ENCODE results near the gene WDR93.

WDR93 gene

DNA sequence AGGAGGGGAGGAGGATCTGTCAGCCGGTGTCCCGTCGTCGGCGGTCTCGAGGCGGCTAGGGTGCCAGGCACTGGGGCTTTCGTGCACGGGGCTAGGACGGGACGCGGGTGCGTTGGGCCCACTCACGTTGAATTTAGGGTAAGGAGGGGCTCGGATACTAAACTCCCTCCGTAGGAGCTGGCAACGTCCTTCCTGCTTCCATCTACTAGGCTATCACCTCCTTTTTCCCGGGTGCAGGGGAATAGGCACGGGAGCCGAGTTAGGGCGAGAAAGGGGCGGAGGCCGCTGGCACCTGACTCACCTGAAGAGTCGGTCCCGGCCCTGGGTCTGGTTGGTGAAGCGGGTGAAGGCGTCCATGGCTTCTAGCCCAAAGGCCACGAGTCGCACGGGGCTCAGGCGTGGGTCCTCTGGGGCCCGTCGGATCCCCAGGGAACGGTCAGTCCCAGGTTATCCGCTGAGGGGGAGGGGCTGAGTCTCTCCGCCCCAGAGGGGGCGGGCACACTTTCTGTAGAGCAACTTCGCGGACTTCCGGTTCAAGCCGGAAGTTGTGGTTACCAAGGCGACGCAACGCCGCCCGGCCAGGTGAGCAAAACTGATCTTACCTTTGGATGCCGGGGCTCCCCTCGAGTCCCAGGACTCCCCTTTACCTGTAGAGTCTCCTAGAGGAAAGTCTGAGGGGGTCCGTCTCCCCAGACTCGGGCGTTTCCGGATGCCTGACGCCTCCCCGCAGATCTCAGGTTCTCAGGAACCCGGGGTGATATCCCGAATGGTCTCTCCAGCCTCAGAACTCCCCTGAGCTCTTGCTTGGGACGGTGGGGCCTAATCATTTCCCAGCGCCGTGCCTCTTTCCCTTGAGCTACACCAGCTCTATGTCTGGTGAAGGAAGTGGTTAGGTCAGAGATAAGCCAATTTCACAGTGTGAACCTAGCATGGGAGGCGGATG, at the start of gene WDR93, which contains the start of gene PEX11A:
Gene WDR93 (plus strand): TSS at position 536 of the 943 bp plus-strand sequence. CDS start 10,936 bp downstream, outside the sequence.
Gene PEX11A (minus strand): TSS at position 479 of the 943 bp plus-strand sequence. CDS start 122 bp downstream, at position 357.
- H3K4me3 ChIP-seq (ENCODE audit: low read length) = peak within 1 kb of the TSS; percentile 84
- peaks cover 46% of the 10 kb centered on the region for H3K4me1 ChIP-seq (ENCODE audit: control insufficient read depth, insufficient read depth, low read length)
- H3K9me3 ChIP-seq (ENCODE audit: control insufficient read depth, low read length) = no peaks in the 10 kb centered on the region
- peaks cover 2% of the 10 kb centered on the region for H3K36me3 ChIP-seq (ENCODE audit: control insufficient read depth, insufficient read depth, low read length, severe bottlenecking)
- H3K9ac ChIP-seq (ENCODE audit: low read length) = peak within 1 kb of the TSS; percentile 88
- no peaks in the 10 kb centered on the region for H3K27me3 ChIP-seq (replicated peaks; ENCODE audit: control insufficient read depth, insufficient read depth, low read length)
- DNase-seq (ENCODE audit: low read depth) = peak; percentile 78

DNA sequence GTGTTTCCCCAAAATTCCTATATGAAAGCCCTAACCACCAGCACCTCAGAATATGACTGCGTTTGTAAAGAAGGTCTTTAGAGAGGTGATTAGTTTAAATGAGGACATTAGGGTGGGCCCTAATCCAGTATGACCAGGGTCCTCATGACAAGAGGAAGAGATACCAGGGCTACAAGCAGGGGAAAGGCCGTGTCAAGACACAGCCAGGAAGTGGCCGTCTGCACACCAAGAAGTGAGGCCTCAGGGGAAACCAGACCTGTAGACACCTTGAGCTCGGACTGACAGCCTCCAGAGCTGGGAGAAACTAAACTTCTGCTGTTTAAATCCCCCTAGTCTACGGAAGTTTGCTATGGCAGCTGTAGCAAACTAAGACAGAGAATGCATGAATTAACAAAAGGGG, 49.6 kb upstream of the WDR93 start:
- Histone ChIP-seq H3K4me1 (ENCODE audit: control insufficient read depth, insufficient read depth, low read length) (no peaks in the 10 kb centered on the region), H3K9me3 (ENCODE audit: control insufficient read depth, low read length) (no peaks in the 10 kb centered on the region), H3K4me3 (ENCODE audit: low read length) (no peak overlapping the region), H3K9ac (ENCODE audit: low read length) (no peak overlapping the region), H3K36me3 (ENCODE audit: control insufficient read depth, insufficient read depth, low read length, severe bottlenecking) (peaks cover 55% of the 10 kb centered on the region), H3K27me3 (replicated peaks; ENCODE audit: control insufficient read depth, insufficient read depth, low read length) (no peaks in the 10 kb centered on the region)
- no peak for DNase-seq (ENCODE audit: low read depth)

DNA sequence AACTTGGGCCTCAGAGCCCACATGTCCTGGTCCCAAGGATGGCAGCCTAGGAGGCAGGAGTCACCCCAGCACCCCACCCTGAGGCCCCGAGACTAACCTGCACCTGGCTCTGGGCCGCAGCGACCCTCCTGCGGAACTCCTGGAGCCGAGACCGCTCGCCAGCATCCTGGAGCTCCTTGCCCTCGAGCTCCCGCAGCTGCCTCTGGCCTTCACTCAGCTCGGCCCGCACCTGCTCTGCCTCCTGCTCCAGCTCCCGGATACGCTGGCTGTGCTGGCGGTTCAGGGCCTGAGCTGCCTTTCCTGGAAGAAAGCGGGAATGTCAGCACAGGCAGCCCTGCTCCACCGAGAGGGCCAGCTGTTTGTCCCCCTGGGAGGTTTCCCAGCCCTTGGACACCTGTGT, 48.5 kb upstream of the WDR93 start:
- Histone ChIP-seq H3K9ac (ENCODE audit: low read length) (no peak overlapping the region), H3K4me3 (ENCODE audit: low read length) (no peak overlapping the region), H3K36me3 (ENCODE audit: control insufficient read depth, insufficient read depth, low read length, severe bottlenecking) (peaks cover 63% of the 10 kb centered on the region), H3K4me1 (ENCODE audit: control insufficient read depth, insufficient read depth, low read length) (peaks cover under 1% of the 10 kb centered on the region), H3K27me3 (replicated peaks; ENCODE audit: control insufficient read depth, insufficient read depth, low read length) (no peaks in the 10 kb centered on the region), H3K9me3 (ENCODE audit: control insufficient read depth, low read length) (no peaks in the 10 kb centered on the region)
- DNase-seq (ENCODE audit: low read depth) = no peak

DNA sequence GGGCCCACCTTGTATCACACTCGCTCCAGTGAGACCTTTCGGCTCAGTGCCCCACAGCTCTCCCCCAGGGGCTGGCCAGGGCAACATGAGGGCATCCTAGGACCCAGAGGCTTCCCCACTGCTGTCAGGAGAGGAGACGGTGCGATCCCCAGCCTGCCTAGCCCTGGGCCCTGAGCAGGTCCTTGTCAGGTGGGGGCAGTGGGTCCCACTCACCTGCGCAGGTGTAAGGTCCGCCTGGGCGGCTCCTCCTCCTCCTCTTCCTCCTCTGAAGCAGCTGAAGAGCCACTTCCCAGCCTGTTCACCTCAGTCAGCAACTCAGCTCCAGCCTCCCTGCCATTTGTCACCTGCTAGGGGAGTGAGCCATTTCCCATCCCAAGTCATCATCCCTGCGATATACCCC, 44.9 kb upstream of the WDR93 start:
- no peaks in the 10 kb centered on the region for H3K27me3 ChIP-seq (replicated peaks; ENCODE audit: control insufficient read depth, insufficient read depth, low read length)
- H3K4me1 ChIP-seq (ENCODE audit: control insufficient read depth, insufficient read depth, low read length) = peaks cover 6% of the 10 kb centered on the region
- H3K9ac ChIP-seq (ENCODE audit: low read length) = no peak overlapping the region
- no peak overlapping the region for H3K4me3 ChIP-seq (ENCODE audit: low read length)
- no peaks in the 10 kb centered on the region for H3K9me3 ChIP-seq (ENCODE audit: control insufficient read depth, low read length)
- H3K36me3 ChIP-seq (ENCODE audit: control insufficient read depth, insufficient read depth, low read length, severe bottlenecking) = peaks cover 81% of the 10 kb centered on the region
- no peak for DNase-seq (ENCODE audit: low read depth)

DNA sequence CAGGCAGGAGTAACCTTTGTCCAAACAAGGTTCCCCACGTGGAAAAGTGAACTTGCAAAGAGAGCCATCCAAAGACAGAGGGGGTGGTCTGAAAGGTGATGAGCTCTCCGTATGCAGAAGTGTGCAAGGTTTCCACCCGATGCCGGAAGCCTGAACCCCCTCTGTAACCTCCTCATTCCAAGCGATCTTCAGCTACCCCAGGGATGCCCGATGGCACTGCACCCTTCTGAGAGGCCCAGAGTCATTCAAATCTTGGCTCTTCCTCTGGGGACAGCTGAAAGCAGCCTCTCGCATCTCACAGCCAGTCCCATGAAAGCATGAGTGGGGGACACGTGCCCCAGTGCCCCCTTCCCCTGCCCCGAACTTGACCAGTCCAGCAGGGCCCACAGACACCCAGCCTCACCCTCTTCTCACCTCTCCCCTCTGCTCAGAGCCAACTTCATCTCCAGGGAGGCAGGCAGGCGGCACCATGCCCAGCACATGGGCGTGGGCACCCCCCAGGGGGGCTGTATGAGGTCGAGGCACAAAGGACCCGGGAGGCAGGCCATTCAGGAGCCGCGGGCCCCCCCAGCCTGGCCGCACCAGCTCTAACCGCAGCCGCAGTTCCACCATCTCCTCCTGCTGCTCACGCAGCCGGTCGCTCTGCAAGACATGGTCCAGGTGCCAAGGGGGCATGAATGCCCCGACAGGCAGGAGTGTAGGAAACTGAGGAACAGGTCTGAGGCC, 44.0 kb upstream of the WDR93 start:
- Histone ChIP-seq H3K4me1 (ENCODE audit: control insufficient read depth, insufficient read depth, low read length) (peaks cover 6% of the 10 kb centered on the region), H3K4me3 (ENCODE audit: low read length) (no peak overlapping the region), H3K9me3 (ENCODE audit: control insufficient read depth, low read length) (no peaks in the 10 kb centered on the region), H3K9ac (ENCODE audit: low read length) (peak overlapping the region; percentile 17), H3K36me3 (ENCODE audit: control insufficient read depth, insufficient read depth, low read length, severe bottlenecking) (peaks cover 75% of the 10 kb centered on the region), H3K27me3 (replicated peaks; ENCODE audit: control insufficient read depth, insufficient read depth, low read length) (no peaks in the 10 kb centered on the region)
- no peak for DNase-seq (ENCODE audit: low read depth)

DNA sequence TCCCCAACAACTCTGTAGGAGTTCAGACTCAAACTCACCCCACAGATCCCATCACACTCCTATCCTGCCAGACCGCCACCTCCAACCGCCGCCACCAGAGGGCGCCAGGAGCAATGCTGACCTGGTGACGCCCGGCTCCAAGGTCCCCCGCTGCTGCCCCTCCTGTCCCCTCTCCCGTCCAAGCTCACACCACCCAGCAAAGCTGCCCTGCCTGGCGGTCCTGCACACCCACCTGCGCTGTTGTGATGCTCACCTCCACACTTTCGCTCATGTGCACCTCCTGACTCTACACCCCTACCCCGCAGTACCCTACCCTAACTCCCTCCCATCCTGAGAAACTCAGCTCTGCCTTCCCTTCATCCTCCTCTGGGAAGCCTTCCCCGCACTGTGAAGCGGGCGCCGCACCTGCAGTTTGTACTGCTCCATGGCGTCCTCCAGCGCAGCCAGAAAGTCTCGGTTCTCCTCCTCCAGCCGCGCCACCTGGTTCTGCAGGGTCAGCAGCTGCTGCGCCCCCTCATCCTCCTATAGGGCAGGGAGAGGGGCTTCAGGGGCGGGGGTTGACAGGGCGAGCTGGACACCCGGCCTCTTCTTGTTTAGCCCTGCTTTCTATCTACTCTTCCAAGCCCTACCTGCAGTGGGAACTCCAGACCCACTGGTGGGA, 43.3 kb upstream of the WDR93 start:
- no peak overlapping the region for H3K4me3 ChIP-seq (ENCODE audit: low read length)
- H3K4me1 ChIP-seq (ENCODE audit: control insufficient read depth, insufficient read depth, low read length) = peaks cover 10% of the 10 kb centered on the region
- no peaks in the 10 kb centered on the region for H3K27me3 ChIP-seq (replicated peaks; ENCODE audit: control insufficient read depth, insufficient read depth, low read length)
- H3K9ac ChIP-seq (ENCODE audit: low read length) = peak overlapping the region; percentile 17
- peak; percentile 76 for DNase-seq (ENCODE audit: low read depth)
- no peaks in the 10 kb centered on the region for H3K9me3 ChIP-seq (ENCODE audit: control insufficient read depth, low read length)
- H3K36me3 ChIP-seq (ENCODE audit: control insufficient read depth, insufficient read depth, low read length, severe bottlenecking) = peaks cover 74% of the 10 kb centered on the region

DNA sequence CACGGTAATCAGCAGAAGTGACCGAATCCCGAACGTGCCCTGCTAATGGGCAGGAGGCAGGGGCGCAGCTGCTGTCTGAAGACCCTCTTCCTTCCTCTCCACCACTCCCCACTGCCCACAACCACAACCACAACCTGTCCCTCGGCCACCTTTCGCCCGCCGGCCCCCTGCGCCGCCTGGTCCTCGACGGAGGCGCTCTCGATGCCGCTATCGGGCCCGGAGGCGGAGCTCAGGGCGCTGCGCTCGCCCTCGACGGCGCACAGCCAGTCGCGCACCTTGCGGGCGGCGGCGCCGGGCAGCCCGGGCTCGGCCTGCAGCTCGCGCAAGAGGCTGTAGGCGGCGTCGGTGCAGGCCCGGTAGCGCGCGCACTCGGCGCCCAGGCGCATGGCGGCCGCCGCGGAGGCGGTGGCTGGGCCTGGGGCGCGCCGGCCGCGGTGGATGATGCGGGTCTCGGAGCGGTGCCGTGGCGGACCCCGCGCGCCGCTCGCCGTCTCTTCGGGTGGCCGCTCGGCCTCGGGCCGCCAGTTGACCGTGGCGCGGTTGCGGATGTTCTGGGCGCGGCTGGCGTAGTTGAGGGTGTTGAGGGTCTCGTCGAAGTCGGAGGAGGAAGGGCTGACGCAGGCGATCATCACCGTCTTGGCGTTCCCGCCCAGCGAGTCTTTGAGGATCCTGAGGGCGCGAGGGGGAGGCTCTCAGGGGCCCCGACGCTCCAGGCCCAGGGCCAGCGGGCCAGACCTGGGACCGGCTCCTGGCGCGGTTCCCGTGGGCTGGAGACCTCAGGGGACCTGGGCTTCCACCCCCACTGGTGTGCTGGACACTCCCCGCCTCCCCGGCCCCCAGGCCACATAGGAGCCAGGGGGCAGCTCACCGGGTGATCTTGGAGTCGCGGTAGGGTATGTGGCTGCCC, 42.3 kb upstream of the WDR93 start:
- H3K4me3 ChIP-seq (ENCODE audit: low read length) = no peak overlapping the region
- no peaks in the 10 kb centered on the region for H3K9me3 ChIP-seq (ENCODE audit: control insufficient read depth, low read length)
- peaks cover 15% of the 10 kb centered on the region for H3K4me1 ChIP-seq (ENCODE audit: control insufficient read depth, insufficient read depth, low read length)
- no peak overlapping the region for H3K9ac ChIP-seq (ENCODE audit: low read length)
- H3K27me3 ChIP-seq (replicated peaks; ENCODE audit: control insufficient read depth, insufficient read depth, low read length) = no peaks in the 10 kb centered on the region
- H3K36me3 ChIP-seq (ENCODE audit: control insufficient read depth, insufficient read depth, low read length, severe bottlenecking) = peaks cover 70% of the 10 kb centered on the region
- DNase-seq (ENCODE audit: low read depth) = no peak

DNA sequence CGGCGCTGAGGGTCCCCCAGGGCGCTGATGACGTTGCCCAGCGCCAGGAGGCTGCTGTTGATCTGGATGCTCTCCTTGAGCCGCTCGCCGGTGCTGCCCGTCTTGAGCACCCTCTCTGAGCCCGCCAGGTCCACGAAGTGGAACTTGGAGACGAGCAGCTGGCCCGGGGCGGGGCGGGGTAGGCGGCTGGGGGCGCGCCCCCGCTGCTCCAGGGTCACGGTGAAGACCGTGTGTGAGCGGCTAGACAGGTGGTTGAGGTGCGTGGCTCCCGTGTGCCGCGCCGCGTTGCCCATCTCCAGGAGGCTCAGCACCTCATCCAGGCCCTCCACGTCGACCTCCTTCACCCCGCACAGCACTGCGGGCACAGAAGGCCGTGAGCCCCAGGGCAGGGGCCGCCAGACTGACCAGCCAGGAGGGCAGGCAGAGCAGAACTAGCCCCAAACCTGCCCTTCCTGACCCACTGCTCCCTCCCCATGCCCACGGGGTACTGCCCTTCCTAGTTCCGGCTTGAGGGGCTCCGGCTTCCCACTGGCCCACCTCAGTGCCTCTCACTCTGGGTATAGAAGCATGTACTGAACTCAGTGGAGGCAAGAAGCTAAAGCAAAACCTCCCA, 41.5 kb upstream of the WDR93 start:
- Histone ChIP-seq H3K4me1 (ENCODE audit: control insufficient read depth, insufficient read depth, low read length) (peaks cover 15% of the 10 kb centered on the region), H3K27me3 (replicated peaks; ENCODE audit: control insufficient read depth, insufficient read depth, low read length) (no peaks in the 10 kb centered on the region), H3K9me3 (ENCODE audit: control insufficient read depth, low read length) (no peaks in the 10 kb centered on the region), H3K36me3 (ENCODE audit: control insufficient read depth, insufficient read depth, low read length, severe bottlenecking) (peaks cover 63% of the 10 kb centered on the region), H3K9ac (ENCODE audit: low read length) (no peak overlapping the region), H3K4me3 (ENCODE audit: low read length) (no peak overlapping the region)
- no peak for DNase-seq (ENCODE audit: low read depth)

DNA sequence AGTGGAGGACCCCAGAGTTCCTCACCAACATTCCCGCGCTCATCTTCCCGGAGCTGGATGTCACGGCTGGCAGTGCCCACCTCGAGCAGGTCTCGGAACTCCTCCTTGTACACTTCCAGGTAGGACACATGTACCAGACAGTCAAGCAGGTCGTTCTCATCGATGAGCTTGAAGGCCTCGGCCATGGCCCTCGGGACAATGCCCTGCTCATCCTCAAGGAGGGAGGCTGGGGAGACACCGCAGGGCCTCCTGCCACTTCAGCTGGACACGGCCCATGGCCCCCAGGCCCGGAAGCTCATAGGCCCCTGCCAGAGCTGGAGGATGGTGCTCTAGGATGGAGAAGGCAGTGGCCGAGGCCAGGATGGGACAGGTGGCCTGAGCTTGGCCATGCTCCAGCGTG, 40.9 kb upstream of the WDR93 start:
- Histone ChIP-seq H3K4me1 (ENCODE audit: control insufficient read depth, insufficient read depth, low read length) (peaks cover 15% of the 10 kb centered on the region), H3K4me3 (ENCODE audit: low read length) (no peak overlapping the region), H3K9ac (ENCODE audit: low read length) (no peak overlapping the region), H3K36me3 (ENCODE audit: control insufficient read depth, insufficient read depth, low read length, severe bottlenecking) (peaks cover 58% of the 10 kb centered on the region), H3K27me3 (replicated peaks; ENCODE audit: control insufficient read depth, insufficient read depth, low read length) (no peaks in the 10 kb centered on the region), H3K9me3 (ENCODE audit: control insufficient read depth, low read length) (no peaks in the 10 kb centered on the region)
- no peak for DNase-seq (ENCODE audit: low read depth)

DNA sequence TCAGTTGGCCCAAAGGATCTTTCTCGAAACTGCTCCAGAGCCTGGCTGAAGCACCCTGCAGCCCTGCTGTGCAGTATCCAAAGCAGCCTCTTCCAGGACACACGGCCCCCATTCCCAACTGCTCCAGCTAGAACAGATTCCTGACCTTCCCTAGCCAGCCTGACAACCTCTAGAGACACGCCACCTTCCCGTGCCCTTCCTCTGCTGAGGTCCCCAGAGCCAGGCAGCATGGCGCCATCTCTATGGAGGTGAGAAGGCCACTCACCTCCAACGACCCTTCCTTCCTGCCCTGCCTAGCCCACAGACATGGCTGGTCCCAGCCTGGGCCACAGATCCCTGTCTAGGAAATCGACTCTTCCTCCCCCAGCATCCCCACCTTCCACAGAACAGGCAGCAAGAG, 38.5 kb upstream of the WDR93 start:
- Histone ChIP-seq H3K36me3 (ENCODE audit: control insufficient read depth, insufficient read depth, low read length, severe bottlenecking) (peaks cover 37% of the 10 kb centered on the region), H3K27me3 (replicated peaks; ENCODE audit: control insufficient read depth, insufficient read depth, low read length) (no peaks in the 10 kb centered on the region), H3K4me1 (ENCODE audit: control insufficient read depth, insufficient read depth, low read length) (peaks cover 28% of the 10 kb centered on the region), H3K9me3 (ENCODE audit: control insufficient read depth, low read length) (no peaks in the 10 kb centered on the region), H3K4me3 (ENCODE audit: low read length) (no peak overlapping the region), H3K9ac (ENCODE audit: low read length) (peak overlapping the region; percentile 41)
- DNase-seq (ENCODE audit: low read depth) = no peak

All from adipocyte (in vitro differentiated cells).